Ureter (tissue), 1 donor: ENCODE results near the gene LBX1. TPM values are rescaled to one million over a fixed set of nuclear protein-coding genes. Genes with fewer than 3 reads are reported as not detected.

Experiments used
- DNase-seq: peaks from one replicate; pipeline ENCODE4 v3.0.0-alpha.2; 2020; ENCODE audit warnings: low spot score
- total RNA-seq: library from RNA; stranded (reverse); gene quantifications from one replicate; pipeline ENCODE4 v1.2.4, GENCODE V29; 2023
- donor health status: DM: yes; HTN: yes; CAD: no.

LBX1 gene
- total RNA-seq, 1 donor from 2014 or later, result not detected

- no peak for DNase-seq
Measured at GRCh38 chr10:101225846-101226421, 3.3 kb downstream of the LBX1 start.

GRCh38 chr10:101224910-101225823, 4.1 kb downstream of the LBX1 start:
- DNase-seq, result no peak

GRCh38 chr10:101224060-101224909, 5.0 kb downstream of the LBX1 start:
- DNase-seq, result no peak

- no peak for DNase-seq
Measured at GRCh38 chr10:101223274-101224059, 5.8 kb downstream of the LBX1 start.

GRCh38 chr10:101222683-101223273, 6.5 kb downstream of the LBX1 start:
- no peak for DNase-seq

DNA sequence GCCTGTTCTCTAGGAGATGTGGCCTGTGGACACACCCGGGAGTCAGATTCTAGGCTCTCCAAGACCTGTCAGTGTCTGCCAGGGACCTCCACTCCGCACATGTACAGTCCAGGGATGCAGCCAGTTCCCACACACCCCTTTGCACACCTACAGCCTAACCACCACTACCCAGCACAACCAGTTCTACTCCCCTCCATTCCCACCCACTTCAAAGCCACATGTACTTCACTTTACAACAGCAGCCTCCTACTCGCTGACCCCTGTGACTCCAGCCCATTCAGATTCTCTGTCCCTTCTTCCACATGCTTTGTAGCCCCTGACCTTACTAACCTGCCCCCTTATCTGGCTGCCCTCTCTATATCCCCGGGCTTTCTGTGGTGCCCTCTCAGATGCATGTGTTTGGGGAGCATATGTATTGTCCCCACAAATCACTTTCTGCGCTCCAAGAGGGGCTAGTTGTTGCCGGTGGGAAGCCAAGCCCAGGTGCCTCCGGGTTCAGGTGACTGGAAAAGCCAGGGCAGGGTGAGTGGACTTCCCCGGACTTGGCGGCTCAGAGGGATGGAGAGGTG, 7.2 kb downstream of the LBX1 start:
- no peak for DNase-seq

GRCh38 chr10:101221549-101221948, 7.7 kb downstream of the LBX1 start:
- no peak for DNase-seq

DNA sequence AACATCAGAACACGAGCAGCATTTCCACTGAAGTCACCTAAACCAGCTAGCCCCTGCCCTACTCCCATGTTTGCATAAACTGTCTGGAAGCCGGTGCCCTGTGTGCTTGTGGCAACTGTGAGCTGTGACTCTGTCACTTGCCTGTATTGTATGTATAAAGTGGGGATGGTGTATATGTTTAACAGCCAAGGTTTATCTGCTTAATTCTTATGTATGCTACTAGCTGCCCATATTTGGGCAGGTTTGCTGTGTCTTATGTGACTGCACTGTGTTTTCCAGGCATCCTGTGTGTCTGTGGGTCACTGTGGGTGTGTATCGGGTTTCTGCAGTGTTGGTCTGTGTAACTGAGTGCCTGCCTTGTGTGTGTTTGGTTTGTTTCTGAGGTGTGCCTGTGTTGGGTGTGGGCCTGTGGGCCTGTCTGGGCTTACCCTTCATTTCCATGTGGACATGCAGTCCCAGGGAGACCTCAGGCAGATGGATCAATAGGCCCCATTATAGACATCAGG, 9.3 kb downstream of the LBX1 start:
- no peak for DNase-seq

- no peak for DNase-seq
Measured at GRCh38 chr10:101219139-101219945, 9.9 kb downstream of the LBX1 start.

DNA sequence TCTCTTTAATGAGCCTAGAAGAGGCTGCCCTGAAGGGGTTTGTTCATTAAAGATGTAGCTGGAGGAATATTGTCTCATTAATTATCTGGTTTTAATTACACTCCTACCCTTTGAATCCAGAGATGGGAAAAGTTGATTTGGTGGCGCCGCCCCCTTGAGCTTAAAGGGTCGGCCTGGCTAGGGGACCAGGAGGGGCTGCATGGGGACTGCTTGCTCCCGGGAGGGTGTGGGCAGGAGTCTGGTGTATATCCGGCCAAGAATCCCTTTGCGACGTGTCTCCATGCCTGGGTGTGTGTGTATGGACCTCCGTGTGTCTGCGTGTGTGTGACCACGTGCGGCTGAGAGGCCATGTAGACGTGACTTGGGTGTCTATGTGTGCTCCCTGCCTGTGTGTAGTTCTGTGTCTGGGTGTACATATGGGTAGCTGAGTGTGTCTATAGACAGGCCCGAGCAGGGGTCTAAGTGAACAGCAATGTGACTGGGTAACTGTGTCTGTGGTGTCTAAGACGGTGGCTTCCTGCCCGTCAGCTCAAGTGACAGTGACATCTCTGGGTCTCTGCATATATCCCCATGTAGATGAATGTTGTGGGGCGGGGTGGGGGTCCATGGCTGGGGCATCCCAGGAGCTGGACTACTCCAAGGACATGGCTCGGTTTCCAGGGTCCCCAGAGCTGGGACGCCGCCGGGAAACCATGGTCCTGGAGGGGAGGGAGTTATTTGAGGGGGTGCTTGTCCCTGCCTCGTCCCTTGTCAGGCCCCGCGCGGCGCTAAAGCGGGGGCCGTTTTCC, 10.7 kb downstream of the LBX1 start:
- no peak for DNase-seq

GRCh38 chr10:101217450-101218281, 11.6 kb downstream of the LBX1 start:
- no peak for DNase-seq

DNA sequence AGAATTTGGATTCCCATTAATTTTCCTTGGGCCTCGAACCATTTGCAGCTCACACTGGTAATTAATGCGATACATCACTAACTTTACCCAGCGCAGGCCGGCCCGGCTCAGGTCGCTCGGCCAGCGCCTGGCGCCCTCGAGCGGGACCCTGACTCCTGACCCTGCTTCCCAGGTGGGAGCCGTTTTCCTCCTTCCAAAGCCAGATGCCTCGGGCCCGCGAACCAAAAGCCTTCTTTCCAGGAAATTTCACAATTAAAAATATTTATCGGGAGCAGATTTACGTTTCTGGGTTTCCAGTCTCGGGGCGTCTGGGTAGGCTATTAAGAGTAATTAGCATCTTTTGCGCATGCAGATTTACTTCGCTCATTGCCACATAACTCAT, 12.2 kb downstream of the LBX1 start:
- DNase-seq, result no peak

DNA sequence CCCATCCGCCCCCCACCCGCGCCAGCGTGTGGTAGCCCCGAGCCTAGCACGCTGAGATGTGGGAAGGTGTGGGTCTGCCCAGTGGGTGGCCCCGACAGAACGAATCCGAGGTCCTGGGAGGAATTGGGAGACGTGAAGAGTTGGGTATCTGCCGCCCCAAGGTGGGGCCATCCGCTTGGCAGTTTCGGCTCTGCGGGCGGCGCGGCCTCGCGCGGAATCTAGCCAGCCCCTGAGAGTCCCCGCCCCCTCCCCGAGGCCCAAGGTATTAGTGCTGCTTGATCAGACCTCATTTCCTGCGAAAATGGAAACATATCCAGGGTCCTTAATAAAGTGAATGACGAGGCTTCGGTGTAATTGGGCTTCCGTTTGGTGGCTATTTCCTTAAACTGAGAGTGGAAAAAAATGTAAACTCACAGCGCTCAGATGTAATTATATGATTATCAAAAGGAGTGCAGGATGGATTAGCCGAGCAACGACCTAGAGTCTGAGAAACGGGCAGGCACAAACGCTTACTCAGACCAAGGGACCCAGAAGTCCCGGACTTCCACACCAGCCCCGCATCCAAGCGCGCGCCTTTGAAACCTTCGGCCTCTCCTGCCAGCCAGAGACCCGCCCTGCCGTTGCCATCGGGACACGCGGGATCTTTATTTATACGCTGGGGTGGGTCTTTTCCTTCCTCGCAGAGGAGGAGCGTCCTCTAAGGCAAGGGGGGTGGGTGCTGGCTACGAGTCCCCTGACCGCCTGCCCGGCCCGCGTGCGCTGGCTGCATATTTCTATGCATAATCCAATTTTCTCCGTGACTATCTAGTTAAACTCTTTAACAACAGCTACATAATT, 12.8 kb downstream of the LBX1 start:
- DNase-seq, result no peak

DNA sequence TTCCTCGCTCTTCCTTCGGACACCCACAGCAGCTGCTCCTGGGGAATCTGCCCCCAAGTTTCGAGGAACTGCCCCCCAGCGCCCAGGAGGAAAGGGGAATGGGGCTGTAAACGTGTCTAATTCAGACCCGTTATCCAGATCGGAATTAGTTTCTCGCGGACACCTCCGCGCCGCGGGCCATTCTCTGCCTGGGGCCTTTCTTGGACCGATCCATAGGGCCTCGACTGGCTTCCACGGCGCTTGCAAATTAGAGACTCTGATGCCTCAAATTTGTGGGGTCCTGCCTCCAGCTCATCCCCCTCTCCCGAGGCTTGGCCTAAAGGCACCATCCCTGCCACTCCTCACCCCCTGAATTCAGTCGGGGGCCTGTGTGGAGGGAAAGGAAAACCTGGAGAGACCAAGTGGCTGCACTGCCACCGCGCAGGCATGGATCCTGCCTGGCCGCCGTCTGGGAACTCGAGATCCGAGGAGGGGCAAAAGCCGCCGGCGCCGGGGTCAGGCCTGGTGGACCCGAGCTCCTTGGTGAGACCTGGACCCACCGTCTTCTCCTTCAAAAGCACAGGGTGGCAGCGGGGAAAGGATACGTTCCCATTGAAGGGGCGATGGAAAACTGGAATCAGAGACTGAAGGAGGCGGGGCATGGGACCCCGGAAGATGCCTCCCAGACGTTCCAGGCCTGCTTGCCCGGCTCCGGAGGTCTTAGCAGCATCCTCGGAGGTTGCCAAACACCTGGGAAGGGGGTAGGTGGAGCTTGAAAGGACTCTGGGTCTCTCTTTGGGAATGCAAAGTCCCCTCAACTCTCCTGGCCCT, 13.7 kb downstream of the LBX1 start:
- DNase-seq, result no peak

GRCh38 chr10:101214446-101215396, 14.5 kb downstream of the LBX1 start:
- DNase-seq, result no peak
